Stimulated activated CD8-positive, alpha-beta memory T cell treated with anti-CD3 and anti-CD28 coated beads, Interleukin-2, amount 100 ng/mL, for 48 hours (primary cell): Measurements from ENCODE around the gene DPM2.

Experiments
- DNase-seq, 2 donors: peaks; one replicate each; pipeline ENCODE4 v3.0.0-alpha.2; 2020; ENCODE audit warnings: low read depth in 2 of 2

DPM2 gene

GRCh38 chr9:127973169-127974000, 35.7 kb upstream of the DPM2 start:
- no peak for DNase-seq

- DNase-seq, result no peak
Observed at GRCh38 chr9:127972236-127972871, 34.7 kb upstream of the DPM2 start.

- DNase-seq, result no peak
Observed at GRCh38 chr9:127971357-127972235, 33.9 kb upstream of the DPM2 start.

- DNase-seq, result no peak
Observed at GRCh38 chr9:127970401-127971313, 33.0 kb upstream of the DPM2 start.

- DNase-seq, result no peak
Observed at GRCh38 chr9:127968700-127969383, 31.2 kb upstream of the DPM2 start.

GRCh38 chr9:127968042-127968441, 30.4 kb upstream of the DPM2 start:
- DNase-seq, result no peak

GRCh38 chr9:127967151-127967809, 29.6 kb upstream of the DPM2 start:
- DNase-seq, result no peak

- DNase-seq, result no peak
Observed at GRCh38 chr9:127966416-127967150, 28.9 kb upstream of the DPM2 start.

- no peak for DNase-seq
Observed at GRCh38 chr9:127965953-127966352, 28.3 kb upstream of the DPM2 start.

- no peak for DNase-seq
Observed at GRCh38 chr9:127963359-127964064, 25.9 kb upstream of the DPM2 start.

GRCh38 chr9:127963041-127963358, 25.3 kb upstream of the DPM2 start:
- DNase-seq, result no peak

GRCh38 chr9:127962278-127962677, 24.6 kb upstream of the DPM2 start:
- DNase-seq, result no peak

GRCh38 chr9:127961613-127962155, 24.0 kb upstream of the DPM2 start:
- DNase-seq, result no peak

GRCh38 chr9:127961155-127961490, 23.5 kb upstream of the DPM2 start:
- DNase-seq, result no peak

- DNase-seq, result no peak
Observed at GRCh38 chr9:127960410-127961154, 22.9 kb upstream of the DPM2 start.

- DNase-seq, result no peak
Observed at GRCh38 chr9:127959841-127960409, 22.3 kb upstream of the DPM2 start.

GRCh38 chr9:127959398-127959797, 21.7 kb upstream of the DPM2 start:
- no peak for DNase-seq

GRCh38 chr9:127958728-127959127, 21.1 kb upstream of the DPM2 start:
- no peak for DNase-seq
